HG02798 (cell line): Measurements from ENCODE around the gene OTUD3.
"Not testable (repeated sequence)": the region's sequence is repeated elsewhere in the genome, so short reads cannot be mapped to it uniquely, and the experiment has no call there.

Experiments
- ATAC-seq: cut with Tn5 transposase; IDR thresholded peaks from one replicate; pipeline ENCODE4 v1.9.1; 2021; ENCODE audit warnings: mild to moderate bottlenecking; ENCODE audit not compliant: unreplicated experiment, poor library complexity

The OTUD3 gene

DNA sequence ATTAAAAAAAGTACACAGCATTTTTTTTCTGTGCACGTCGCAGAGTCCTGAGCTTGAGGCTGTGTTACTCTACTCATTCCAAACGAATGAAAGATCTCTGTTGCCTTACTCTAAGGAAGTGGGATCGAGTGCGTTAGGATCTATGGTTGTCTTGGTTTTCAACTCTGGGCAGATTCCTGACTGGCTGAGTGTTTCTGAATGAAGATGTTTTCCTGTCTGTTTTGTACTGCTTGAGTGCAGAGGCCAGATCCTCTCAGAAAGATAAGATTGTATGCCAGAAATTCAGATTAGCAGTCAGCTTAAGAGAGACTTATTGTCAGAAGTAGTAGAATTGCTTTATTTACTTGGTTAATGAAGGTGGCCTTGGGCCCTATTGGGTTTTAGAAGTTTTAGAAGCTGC, 27.2 kb downstream of the OTUD3 start:
- no peak for ATAC-seq

- no peak for ATAC-seq
Measured at GRCh38 chr1:19909971-19910370, 27.8 kb downstream of the OTUD3 start.

DNA sequence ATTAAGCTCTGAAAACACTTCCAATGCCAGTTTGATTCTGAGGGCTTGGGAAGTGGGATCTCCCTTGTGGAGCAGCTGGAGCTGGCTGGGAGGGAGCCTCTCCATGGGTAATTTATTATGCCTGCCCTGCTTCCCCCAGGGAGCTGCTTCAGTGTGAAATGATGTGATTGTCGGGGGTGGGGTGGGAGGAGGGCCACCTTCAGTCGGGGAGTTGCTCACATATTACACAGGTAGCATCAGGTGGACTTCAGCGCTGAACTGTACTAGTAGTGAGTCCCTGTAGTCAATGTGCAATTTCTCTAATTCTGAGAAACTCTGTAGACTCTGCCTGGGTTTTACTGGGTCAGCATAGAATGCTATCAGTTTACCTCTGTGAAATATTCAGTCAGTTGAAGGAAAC, 28.5 kb downstream of the OTUD3 start:
- no peak for ATAC-seq

DNA sequence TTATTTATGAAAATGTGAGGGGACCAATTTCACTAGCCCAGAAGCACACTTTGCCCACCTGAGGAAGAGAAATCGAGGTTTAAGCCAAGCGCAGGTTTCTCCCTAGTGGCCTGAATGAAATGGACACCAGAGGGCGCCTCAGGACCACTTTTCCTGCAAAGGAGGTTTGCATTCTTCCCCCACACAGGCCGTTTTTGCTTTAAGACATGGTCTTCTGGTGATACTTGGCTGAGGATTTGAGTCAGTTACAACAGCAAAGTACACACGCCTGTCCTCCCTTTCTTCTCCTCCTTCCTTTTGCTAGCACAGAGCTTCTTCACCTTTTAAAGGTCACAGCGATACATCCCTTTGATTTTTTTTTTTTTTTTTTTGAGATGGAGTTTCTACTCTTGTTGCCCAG, 35.9 kb downstream of the OTUD3 start:
- no peak for ATAC-seq

- no peak for ATAC-seq
Measured at GRCh38 chr1:19920132-19920710, 38.0 kb downstream of the OTUD3 start.

- ATAC-seq: no peak
Measured at GRCh38 chr1:19921310-19921709, 39.1 kb downstream of the OTUD3 start.

DNA sequence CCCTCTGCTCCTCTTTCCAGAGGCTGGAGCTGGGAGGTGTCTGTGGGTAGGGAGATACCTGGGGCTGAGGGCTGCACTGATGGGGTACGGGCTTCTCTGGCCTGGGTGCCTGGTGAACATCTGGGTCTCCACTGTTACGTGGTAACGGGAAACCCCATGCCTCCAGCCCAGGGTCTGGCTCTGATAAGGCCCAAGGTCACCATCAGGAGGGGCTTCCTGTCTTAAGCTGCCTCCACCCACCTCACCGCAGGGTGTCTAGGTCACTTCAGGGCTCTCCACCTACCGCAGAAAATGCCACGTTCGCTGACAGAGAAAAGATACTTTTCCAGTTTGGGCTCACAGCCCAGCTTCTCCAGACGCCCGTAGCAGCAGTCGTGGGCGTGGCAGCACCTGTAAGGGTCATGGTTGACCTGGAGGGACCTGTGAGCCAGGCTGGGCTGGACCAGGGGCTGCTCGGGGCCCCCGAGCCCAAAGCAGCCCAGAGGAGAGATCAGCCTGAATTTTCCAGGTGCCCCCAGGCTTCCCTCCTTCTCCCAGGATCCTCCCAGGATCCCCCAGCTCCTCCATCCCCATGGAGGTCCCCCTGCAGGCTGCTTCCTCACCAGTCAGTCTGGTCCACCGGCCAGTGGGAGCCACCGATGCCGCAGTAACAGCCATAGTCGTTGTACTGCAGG, 40.0 kb downstream of the OTUD3 start:
- ATAC-seq: no peak

- no peak for ATAC-seq
Measured at GRCh38 chr1:19923137-19923952, 41.1 kb downstream of the OTUD3 start, which contains the start of gene PLA2G2E. PLA2G2E (minus strand) TSS chr1:19923617; CDS start chr1:19923559, 58 bp downstream.

DNA sequence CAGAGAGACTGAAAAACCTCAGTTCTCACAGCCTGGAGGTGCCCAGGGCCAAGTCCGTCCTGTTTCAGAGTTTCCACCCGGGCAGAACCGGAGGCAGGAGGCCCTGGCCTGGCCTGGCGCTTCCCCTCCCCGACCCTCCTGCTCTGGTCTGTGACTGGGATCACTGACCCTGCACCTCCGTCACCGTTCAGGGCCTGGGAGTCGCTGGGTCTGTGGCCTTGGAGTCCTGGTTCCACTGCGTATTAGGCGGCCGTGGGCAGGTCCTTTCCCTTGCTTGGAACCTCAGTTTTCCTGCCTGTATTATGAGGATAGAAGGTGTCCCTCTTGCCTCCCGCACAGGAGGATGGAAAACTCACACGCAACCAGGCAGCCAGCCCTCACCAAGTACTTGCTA, 41.8 kb downstream of the OTUD3 start:
- no peak for ATAC-seq

DNA sequence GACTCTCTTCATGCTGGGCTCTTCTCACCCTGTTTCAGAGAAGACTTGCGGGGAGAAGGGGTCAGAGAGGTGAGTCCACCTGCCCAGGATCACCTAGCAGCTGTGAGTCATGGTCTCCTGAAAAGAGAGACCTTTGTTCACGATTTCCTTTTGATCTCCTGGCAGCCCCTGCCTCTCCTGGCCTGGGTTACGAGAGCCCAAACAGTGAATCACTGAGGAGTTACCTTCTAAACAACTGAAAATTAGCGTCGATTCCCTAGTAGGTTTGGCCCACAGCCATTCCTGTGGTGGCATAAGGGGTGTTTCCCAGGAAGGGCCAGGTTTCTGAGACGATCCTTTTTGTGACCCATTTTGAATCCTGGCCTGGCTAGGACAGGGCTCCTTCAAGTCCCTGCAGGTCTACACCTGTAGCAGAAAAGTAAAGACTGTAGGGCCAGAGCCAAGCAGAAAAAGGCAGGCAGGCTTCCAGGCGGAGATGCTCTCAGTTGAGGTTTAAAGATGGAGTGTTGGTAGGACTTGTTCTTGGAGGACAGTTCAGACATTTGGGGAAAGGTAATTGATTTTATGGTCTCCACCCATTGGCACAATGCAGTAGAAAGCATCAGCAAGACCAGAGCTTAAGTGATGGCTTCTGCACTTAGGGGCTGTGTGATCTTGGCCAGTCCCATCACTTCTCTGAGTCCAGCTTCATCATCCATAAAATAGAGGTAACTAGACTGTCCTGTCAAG, 43.3 kb downstream of the OTUD3 start:
- no peak for ATAC-seq

DNA sequence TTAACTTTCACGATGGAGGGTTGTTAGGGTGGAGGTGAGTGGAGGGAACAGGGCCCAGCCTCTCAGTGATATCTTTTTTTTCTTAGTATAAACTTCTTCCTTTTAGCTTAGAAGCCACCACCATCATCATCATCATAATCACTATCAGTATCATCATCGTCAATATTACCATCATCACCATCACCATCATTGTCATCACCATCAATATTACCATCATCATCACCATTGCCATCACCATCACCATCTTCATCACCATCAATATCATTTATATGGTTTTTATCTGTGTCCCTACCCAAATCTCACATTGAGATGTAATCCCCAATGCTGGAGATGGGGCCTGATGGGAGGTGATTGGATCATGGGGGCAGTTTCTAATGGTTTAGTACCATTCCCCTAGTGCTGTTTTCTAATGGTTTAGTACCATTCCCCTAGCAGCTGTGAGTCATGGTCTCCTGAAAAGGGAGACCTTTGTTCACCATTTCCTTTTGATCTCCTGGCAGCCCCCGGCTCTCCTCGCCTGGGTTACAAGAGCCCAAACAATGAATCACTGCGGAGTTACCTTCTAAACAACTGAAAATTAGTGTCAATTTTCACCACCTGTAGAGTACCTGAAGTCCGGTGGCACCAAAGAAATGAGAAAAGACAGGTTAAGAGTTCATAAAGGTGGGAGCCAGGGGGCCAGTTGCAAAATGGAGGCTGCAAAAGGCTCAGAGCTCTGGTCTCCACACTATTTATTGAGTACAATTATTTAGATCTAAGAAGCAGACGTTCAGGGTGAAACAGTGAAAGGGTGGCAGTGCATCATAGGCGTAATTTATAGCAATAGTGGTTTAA, 44.3 kb downstream of the OTUD3 start:
- no peak for ATAC-seq

DNA sequence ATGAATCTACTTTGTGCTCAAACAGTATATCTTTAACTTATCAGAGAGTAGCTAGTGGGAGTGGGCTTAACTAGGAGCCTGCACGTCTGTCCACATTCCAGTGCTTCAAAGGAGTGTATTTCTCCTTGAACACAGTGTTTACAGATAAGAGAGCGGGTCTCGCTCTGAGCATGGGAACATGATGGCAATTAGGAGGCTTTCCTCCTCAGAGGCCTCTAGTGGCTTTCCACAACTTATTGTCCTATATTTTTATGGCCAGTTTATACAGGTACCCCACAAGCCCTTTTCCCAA, 44.9 kb downstream of the OTUD3 start:
- not testable (repeated sequence) for ATAC-seq

- ATAC-seq: no peak
Measured at GRCh38 chr1:19932866-19933265, 50.7 kb downstream of the OTUD3 start.

GRCh38 chr1:19934336-19934735, 52.1 kb downstream of the OTUD3 start:
- ATAC-seq: no peak

DNA sequence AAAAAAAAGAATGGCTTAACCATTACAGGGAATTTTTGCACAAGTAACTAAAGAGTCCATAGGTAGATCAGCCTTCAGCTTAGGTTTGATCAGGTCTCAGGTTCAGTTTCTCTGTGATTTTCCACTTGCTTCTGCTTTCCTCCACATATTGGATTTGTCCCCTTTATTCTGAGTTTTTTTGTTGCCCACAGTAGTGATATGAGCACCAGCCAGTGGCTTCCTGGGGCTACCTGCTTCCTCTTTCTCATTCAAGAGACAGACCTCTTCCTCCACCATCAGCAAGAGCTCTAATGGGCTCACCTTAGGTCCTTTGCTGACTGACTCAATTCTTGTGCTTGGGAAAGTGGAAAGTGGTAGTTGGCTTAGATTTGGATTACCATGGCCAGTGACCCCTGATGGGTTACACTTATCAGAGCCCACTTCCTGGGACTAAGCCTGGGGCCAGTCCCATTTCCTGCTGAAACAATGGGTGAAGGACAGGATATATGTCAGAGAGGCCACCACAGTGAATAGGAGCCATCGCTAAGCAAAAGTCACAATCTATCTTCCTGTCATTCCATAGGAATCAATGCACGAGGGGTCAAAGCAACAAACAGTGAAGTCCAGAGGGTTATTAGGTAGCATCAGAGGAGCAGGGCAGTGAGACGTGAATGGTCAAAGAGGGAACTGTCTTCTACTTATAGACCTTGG, 54.0 kb downstream of the OTUD3 start:
- no peak for ATAC-seq

DNA sequence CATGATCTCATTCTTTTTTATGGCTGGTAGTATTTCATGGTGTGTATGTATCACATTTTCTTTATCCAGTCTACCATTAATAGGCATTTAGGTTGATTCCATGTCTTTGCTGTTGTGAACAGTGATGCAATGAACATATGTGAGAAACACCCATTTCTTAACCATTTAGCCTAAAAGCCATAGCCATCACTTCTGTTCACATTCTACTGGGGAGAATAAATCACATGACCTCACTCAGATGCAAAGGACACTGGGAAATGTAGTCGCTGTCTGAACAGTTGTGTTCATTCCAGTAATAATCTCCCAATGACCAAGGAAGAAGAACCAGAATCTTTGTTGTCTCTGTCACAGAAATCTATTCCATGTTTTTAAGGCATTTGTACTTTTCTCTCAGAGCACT, 56.3 kb downstream of the OTUD3 start:
- no peak for ATAC-seq

DNA sequence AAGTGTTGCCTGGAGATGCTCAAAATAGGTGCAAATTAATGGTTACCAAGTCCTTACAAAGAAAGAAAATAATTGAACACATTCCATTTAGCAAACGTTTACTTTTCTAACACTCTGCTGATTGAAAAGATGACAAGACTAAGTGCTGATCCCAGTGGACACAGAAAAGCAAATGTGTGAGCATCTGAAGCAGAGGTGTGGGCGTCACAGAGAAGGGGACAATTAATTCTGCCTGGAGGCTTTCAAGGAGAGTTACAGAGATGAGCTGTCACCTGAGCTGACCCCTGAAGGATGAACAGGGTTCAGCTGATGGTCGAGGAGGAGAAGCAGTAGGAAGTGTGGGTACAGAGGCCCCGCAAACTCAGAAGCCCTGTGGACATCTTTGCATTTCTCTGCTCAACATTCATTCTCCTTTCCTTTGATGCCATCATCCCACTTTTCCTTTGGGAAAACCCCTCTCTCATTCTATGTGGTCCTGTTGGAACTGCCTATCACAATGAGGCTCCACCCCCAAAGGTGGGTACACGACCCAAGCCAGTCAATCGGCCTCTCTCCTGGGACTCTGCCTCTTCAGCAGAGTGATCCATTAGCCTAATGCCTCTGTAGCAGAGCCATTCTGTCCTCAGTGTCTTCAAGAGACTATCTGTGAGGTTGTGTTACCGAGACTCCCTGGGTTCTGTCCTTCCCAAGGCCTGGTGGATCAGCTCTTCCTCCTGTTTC, 58.5 kb downstream of the OTUD3 start:
- no peak for ATAC-seq

- ATAC-seq: no peak
Measured at GRCh38 chr1:19941206-19941568, 59.0 kb downstream of the OTUD3 start.

DNA sequence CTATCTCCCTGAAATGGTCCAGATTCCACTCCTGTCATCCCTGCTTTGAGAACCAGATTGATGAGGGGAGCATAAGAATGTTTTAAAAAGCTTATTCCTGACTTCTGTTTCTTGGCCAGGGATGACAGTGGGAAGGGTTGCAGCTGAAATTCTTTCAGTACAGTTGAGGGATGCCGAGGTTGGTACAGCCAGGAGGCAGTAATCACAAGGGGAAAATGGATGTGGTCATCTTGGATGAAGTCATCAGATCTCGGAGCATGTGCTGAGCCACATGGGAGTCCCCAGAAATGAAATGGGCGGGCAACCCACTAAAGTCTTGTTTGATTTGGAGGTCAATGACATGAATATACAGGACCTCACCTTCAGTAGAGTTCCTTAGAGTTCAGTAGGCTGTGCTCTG, 59.9 kb downstream of the OTUD3 start:
- no peak for ATAC-seq
